Astrocyte (in vitro differentiated cells and primary cell): ENCODE measurements around the gene OR8D1. TPM values are rescaled to one million over a fixed set of nuclear protein-coding genes. Genes with fewer than 3 reads are reported as not detected.

Source experiments
- DNase-seq: peaks from one replicate; pipeline ENCODE4 v3.0.0-alpha.2; 2010; ENCODE audit warnings: low read depth
- FAIRE-seq: peaks from 2 replicates; lab custom pipeline; 2011; peaks lifted over from hg19 to GRCh38; lab: Jason Lieb, UNC
- H2AFZ ChIP-seq: 2 replicates; pipeline ENCODE4 v1.6.0; 2012; ENCODE audit warnings: low read depth, low read length, inconsistent platforms
- H3K27ac ChIP-seq: 2 replicates; pipeline ENCODE4 v1.5.1; 2011; ENCODE audit warnings: low read depth, low read length, inconsistent platforms
- H3K27me3 ChIP-seq: 2 replicates; pipeline ENCODE4 v1.6.0; 2011; ENCODE audit warnings: low read length, inconsistent platforms; ENCODE audit not compliant: insufficient read depth
- H3K36me3 ChIP-seq: 2 replicates; pipeline ENCODE4 v1.5.1; 2011; ENCODE audit warnings: low read length, inconsistent platforms; ENCODE audit not compliant: insufficient read depth
- H3K4me1 ChIP-seq: 2 replicates; pipeline ENCODE4 v1.5.1; 2011; ENCODE audit warnings: low read length, inconsistent platforms; ENCODE audit not compliant: insufficient read depth
- H3K4me2 ChIP-seq: 2 replicates; pipeline ENCODE4 v1.6.0; 2012; ENCODE audit warnings: low read length, inconsistent platforms
- H3K4me3 ChIP-seq: 2 replicates; pipeline ENCODE4 v1.5.1; 2011; ENCODE audit warnings: low read depth, mild to moderate bottlenecking, low read length, inconsistent platforms; ENCODE audit not compliant: insufficient read depth
- H3K79me2 ChIP-seq: 2 replicates; pipeline ENCODE4 v1.6.0; 2012; ENCODE audit warnings: mild to moderate bottlenecking, low read length, inconsistent platforms; ENCODE audit not compliant: insufficient read depth
- H3K9ac ChIP-seq: 2 replicates; pipeline ENCODE4 v1.6.0; 2012; ENCODE audit warnings: mild to moderate bottlenecking, low read length, inconsistent platforms
- H3K9me3 ChIP-seq: 2 replicates; pipeline ENCODE4 v1.5.1; 2012; ENCODE audit warnings: low read depth, mild to moderate bottlenecking, low read length, inconsistent platforms; ENCODE audit not compliant: insufficient read depth
- H4K20me1 ChIP-seq: 2 replicates; pipeline ENCODE4 v1.6.0; 2012; ENCODE audit warnings: low read length, inconsistent platforms; ENCODE audit not compliant: insufficient read depth
- H3K27ac Mint-ChIP-seq: one replicate; pipeline ENCODE4 v1.8.0; 2021; ENCODE audit warnings: mild to moderate bottlenecking, mixed read lengths; ENCODE audit not compliant: unreplicated experiment
- H3K27me3 Mint-ChIP-seq: one replicate; pipeline ENCODE4 v1.8.0; 2021; ENCODE audit warnings: low read depth, mixed read lengths; ENCODE audit not compliant: unreplicated experiment
- H3K36me3 Mint-ChIP-seq: one replicate; pipeline ENCODE4 v1.8.0; 2021; ENCODE audit warnings: low read depth, mixed read lengths; ENCODE audit not compliant: unreplicated experiment
- H3K4me1 Mint-ChIP-seq: one replicate; pipeline ENCODE4 v1.8.0; 2021; ENCODE audit warnings: low read depth, mixed read lengths; ENCODE audit not compliant: unreplicated experiment
- H3K4me3 Mint-ChIP-seq: one replicate; pipeline ENCODE4 v1.8.0; 2021; ENCODE audit warnings: mild to moderate bottlenecking, moderate library complexity, mixed read lengths; ENCODE audit not compliant: unreplicated experiment
- H3K9me3 Mint-ChIP-seq: one replicate; pipeline ENCODE4 v1.8.0; 2021; ENCODE audit warnings: mild to moderate bottlenecking, mixed read lengths; ENCODE audit not compliant: unreplicated experiment
- CTCF ChIP-seq: IDR thresholded peaks from 2 replicates; pipeline ENCODE4 v1.5.1; 2011; ENCODE audit warnings: low read depth, mild to moderate bottlenecking, inconsistent platforms, low read length, moderate library complexity; ENCODE audit not compliant: insufficient read depth
- EZH2 ChIP-seq: IDR thresholded peaks from 2 replicates; pipeline ENCODE4 v1.6.1; 2012; ENCODE audit warnings: mild to moderate bottlenecking, low read length, inconsistent platforms; ENCODE audit not compliant: insufficient read depth
- total RNA-seq: library from RNA; stranded (reverse); gene quantifications from 2 replicates; pipeline ENCODE4 v1.2.1, GENCODE V29; 2021

OR8D1 gene
- total RNA-seq, 1 donor from 2014 or later = not detected

DNA sequence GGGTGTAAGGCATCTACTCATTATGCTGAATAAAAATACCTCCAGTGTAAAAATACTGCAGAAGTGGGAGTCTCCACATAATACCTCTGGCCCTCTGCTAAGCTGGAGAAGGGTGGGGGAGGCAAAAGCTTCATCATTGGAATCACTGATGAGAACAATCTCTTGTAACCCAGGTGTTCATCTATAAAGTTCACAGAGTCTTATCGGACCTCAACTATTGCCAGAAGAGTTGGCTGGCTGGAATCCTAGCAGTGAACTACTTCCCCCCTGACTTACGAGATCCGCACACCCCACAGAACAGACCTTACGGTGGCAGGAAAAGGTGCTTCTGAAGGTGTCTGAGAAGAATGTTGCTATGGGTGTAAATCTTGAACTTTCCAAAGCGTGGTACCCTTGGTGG lies 2.5 kb downstream of the OR8D1 start:
- no peaks in the 10 kb centered on the region for H3K4me1 Mint-ChIP-seq

GRCh38 chr11:124310721-124311120 lies 3.0 kb downstream of the OR8D1 start:
- peak; percentile 51 for DNase-seq
- Histone ChIP-seq H3K79me2 (no peaks in the 10 kb centered on the region), H3K9ac (no peak overlapping the region), H3K9me3 (no peaks in the 10 kb centered on the region), H2AFZ (no peak overlapping the region), H3K4me2 (peak overlapping the region; percentile 32), H3K27me3 (no peaks in the 10 kb centered on the region), H3K27ac (no peak overlapping the region), H3K4me3 (no peak overlapping the region), H3K36me3 (no peaks in the 10 kb centered on the region), H4K20me1 (no peaks in the 10 kb centered on the region), H3K4me1 (peaks cover 5% of the 10 kb centered on the region)
- Mint-ChIP-seq H3K36me3 (no peaks in the 10 kb centered on the region), H3K9me3 (no peaks in the 10 kb centered on the region), H3K27me3 (no peaks in the 10 kb centered on the region), H3K27ac (no peak overlapping the region), H3K4me3 (no peak overlapping the region), H3K4me1 (no peaks in the 10 kb centered on the region)
- TF ChIP-seq EZH2 = no peak
- FAIRE-seq = no peak

More for the DNA sequence above, 2.5 kb downstream of the OR8D1 start:
- peaks cover 5% of the 10 kb centered on the region for H3K4me1 ChIP-seq
- H3K4me3 ChIP-seq = no peak overlapping the region
- Mint-ChIP-seq H3K27ac (no peak overlapping the region), H3K27me3 (no peaks in the 10 kb centered on the region), H3K4me3 (no peak overlapping the region), H3K9me3 (no peaks in the 10 kb centered on the region), H3K36me3 (no peaks in the 10 kb centered on the region)
- FAIRE-seq = no peak
- no peaks in the 10 kb centered on the region for H3K36me3 ChIP-seq
- H3K27me3 ChIP-seq = no peaks in the 10 kb centered on the region
- no peaks in the 10 kb centered on the region for H4K20me1 ChIP-seq
- no peak for TF ChIP-seq CTCF
- no peak for TF ChIP-seq EZH2
- peak overlapping the region; percentile 32 for H3K4me2 ChIP-seq
- H2AFZ ChIP-seq = no peak overlapping the region
- H3K9me3 ChIP-seq = no peaks in the 10 kb centered on the region
- no peak overlapping the region for H3K9ac ChIP-seq
- no peak for DNase-seq
- no peaks in the 10 kb centered on the region for H3K79me2 ChIP-seq
- no peak overlapping the region for H3K27ac ChIP-seq

- no peak overlapping the region for H3K4me2 ChIP-seq
- no peaks in the 10 kb centered on the region for H3K36me3 Mint-ChIP-seq
- DNase-seq = no peak
- no peak overlapping the region for H3K9ac ChIP-seq
- H3K27ac ChIP-seq = no peak overlapping the region
- H3K4me1 Mint-ChIP-seq = no peaks in the 10 kb centered on the region
- no peaks in the 10 kb centered on the region for H3K9me3 ChIP-seq
- no peaks in the 10 kb centered on the region for H4K20me1 ChIP-seq
- no peaks in the 10 kb centered on the region for H3K36me3 ChIP-seq
- no peaks in the 10 kb centered on the region for H3K27me3 ChIP-seq
- H3K4me3 Mint-ChIP-seq = no peak overlapping the region
- H3K27ac Mint-ChIP-seq = no peak overlapping the region
- H3K4me1 ChIP-seq = peaks cover 5% of the 10 kb centered on the region
- TF ChIP-seq EZH2 (no peak), CTCF (no peak)
- no peak overlapping the region for H3K4me3 ChIP-seq
- H3K9me3 Mint-ChIP-seq = no peaks in the 10 kb centered on the region
- no peak for FAIRE-seq
- H3K79me2 ChIP-seq = no peaks in the 10 kb centered on the region
- H2AFZ ChIP-seq = no peak overlapping the region
- no peaks in the 10 kb centered on the region for H3K27me3 Mint-ChIP-seq
Measured at GRCh38 chr11:124307093-124307492, 6.7 kb downstream of the OR8D1 start.
